GM15510 (cell line): ENCODE measurements around the gene LNP1.

Source experiments
- POLR2A ChIP-seq: IDR thresholded peaks from 3 replicates; pipeline ENCODE4 v1.6.1; 2011; ENCODE audit warnings: borderline replicate concordance; ENCODE audit not compliant: insufficient read length; ENCODE audit errors: extremely low read depth

LNP1 gene

DNA sequence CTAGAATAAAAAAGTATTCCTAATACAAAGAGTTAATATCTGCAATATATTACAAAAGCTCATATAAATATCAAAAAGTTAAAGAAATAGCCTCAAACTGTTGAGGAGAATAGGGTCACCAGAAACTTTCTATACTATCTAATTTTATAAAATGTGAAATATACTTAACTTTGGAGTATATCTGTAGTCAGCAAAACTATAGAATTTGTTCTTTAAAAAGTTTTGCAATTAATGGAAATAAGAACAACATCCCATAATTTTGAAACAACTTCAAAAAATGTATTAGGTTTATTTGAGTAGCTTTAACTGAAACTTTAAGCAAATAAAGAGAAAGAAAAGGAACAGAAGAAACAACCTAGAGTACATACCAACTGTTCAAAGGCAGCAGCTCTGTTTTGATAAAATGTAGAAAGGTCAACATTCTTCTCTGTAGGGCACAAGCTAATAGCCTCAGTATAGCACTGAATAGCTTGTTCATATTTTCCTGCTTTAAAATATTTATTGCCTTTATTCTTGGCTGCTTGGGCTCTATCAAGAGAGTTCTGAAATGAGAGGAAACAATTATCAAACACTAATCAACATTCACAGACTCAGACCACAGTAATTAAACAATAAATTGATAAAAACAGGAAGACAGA is 14.8 kb upstream of the LNP1 start:
- TF ChIP-seq POLR2A: no peak

GRCh38 chr3:100389025-100389424 is 12.3 kb upstream of the LNP1 start:
- no peak for TF ChIP-seq POLR2A

DNA sequence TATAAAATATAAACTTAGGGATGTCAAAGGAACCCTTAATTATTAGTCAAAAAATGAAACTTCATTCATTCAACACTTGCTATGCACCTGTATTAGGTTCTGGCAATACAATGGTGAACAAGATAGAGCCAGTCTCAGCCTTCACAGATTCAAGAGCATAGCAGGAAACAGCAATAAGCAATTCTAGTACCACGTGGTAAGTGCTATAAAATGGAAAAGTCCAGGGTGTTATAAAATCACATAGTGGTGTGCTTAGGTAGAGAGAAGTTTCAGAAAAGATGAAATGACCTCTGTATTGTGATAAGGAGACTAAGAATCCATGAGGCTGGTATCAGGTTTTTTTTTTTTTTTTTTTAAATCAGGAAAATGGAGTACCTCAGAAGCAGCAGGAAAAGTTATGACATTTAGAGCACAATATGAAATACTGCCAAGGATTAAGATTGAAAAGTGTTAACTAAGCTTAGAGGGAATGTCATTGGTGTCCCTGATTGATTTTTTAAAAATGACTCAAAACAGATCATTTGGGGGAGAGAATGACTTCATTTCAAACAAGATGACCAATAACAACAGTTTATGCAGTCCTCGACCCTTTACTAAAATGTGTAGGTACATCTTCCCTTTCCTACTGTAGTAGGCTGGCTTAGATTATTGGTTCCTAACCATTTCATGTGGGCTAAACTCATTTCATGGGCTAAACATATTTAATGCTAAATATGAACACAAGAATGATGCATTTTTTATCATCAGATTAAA is 5.5 kb upstream of the LNP1 start:
- TF ChIP-seq POLR2A: no peak

DNA sequence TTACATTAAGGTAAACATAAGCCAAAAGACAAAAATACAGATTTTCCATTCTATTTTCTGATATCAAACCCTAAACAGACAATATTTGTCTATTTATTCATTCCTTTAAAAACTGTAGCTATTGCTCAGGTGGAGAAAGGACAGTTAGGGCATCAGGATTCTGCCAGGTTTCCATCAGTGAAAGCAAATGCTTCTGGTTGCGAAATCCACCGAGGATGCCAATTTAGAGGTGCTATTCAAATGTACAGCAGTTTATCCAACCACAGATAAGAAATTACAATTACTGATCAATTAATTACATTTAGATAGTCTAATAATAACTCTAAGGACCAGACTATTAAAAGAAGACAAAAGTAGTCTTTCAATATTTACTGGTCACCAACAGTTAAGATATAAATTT is 4.4 kb upstream of the LNP1 start:
- no peak for TF ChIP-seq POLR2A

DNA sequence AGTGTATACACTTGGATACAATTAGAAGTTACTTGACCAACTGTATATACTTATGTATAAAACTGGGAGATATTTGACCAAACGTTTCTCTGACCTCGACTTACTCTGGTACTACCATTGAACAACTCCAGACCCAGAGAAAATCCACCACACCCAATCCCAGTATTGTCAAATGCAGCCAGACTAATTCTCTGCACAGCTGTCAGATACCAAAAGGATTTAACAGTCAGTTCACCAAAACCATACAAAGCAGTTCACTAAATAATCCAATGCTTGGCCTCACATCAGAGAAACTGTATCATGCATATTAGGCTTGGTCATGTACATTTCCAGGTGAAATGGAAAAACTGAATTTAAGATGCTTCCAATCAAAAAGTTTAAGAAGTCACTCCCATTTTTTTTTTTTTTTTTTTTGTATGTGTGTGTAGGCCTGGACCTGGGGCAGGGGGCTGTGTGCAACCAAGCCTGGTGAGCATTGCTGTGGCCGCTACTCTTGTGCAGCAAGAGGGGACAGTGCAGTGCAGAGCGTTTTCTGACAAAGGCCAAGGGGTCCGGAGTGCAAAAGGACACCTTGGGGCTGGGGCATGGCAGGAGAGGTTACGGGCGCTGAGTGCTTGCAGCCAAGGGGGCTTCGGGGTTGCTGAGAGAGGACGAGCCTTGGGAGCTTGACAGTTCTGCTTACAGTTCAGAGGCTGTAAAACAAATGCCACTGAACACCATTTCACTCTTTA is 1.8 kb upstream of the LNP1 start:
- TF ChIP-seq POLR2A: no peak

DNA sequence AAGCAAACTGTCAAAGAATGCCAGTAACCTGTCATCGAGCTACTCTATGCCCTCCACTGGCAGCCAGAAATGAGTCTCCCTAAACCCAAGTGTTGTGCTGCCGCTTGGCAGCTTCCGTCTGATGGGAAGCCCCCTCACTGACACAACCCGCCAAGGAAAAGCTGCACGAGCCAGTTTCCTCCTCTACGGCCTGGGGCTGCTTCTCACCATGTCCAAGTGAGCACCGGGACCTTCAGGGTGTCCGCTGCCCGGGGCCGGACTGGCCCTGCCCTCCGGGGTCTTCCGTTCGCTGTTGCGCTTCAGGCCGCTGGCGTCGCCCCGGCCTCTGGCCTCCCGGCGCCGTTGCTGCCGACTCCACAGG is 940 bp upstream of the LNP1 start:
- TF ChIP-seq POLR2A: no peak

GRCh38 chr3:100401674-100402041 is 319 bp downstream of the LNP1 start:
- no peak for TF ChIP-seq POLR2A

DNA sequence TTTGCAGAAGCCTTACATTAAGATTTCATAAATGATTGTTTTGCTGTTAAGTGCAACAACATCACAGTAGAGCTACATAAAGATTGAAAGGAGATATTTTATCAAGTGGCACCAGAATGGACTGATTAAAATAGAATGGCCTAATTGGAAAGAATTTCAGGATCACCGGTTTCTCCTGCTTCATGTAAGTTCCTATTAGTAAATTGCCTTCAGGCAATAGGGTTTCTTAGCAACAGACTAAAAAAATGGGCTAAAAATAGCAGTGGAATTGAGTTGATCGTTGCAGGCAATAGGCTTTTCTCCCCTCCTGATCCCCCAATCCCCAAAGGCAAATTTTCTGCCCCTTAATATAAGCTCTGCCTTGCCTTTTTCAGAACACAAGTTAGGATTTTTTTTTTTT is 917 bp downstream of the LNP1 start:
- TF ChIP-seq POLR2A: no peak

GRCh38 chr3:100402891-100403290 is 1.6 kb downstream of the LNP1 start:
- no peak for TF ChIP-seq POLR2A

GRCh38 chr3:100403362-100404249 is 2.3 kb downstream of the LNP1 start:
- TF ChIP-seq POLR2A: no peak

- TF ChIP-seq POLR2A: no peak
These were observed 2.9 kb downstream of the LNP1 start for GRCh38 chr3:100404250-100404548.

DNA sequence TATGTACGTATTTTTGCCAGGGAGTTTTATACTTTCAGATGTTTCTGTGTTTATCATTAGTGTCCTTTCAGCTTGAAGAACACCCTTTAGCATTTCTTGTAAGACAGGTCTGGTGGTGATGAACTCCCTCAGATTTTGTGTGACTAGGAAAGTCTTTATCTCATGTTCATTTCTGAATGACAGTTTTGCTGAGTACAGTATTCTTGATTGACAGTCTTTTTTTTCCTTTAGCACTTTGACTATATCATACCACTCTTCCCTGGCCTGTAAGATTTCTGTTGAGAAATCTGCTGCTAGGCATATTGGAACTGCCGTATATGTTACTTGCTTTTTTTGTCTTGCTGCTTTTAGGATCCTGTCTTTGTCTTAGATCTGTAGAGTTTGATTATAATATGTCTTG is 5.8 kb downstream of the LNP1 start:
- no peak for TF ChIP-seq POLR2A

DNA sequence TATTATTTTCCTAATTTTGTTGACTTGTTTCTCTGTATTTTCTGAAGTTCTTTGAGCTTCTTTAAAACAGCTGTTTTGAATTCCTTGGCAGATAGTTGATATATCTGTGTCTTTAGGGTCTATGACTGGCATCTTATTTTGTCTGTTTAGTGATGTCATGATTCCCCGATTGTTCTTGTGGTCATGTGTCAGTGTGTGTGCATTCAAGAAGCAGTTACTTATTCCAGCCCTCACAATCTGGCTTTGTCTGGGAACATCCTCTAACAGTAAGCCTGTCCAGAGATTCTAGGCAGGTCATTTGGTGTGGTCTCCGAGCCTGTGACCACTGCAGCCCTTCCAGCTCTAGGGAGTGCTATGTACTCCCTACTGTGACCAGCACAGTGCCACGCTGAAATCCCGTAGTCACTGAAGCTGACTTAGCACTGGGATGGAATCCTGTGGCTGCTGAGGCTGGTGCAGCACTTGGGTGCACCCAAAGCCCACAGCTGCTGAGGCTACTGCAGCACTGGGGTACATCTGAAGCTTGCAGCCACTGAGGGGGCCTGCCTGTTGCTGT is 6.7 kb downstream of the LNP1 start:
- no peak for TF ChIP-seq POLR2A

DNA sequence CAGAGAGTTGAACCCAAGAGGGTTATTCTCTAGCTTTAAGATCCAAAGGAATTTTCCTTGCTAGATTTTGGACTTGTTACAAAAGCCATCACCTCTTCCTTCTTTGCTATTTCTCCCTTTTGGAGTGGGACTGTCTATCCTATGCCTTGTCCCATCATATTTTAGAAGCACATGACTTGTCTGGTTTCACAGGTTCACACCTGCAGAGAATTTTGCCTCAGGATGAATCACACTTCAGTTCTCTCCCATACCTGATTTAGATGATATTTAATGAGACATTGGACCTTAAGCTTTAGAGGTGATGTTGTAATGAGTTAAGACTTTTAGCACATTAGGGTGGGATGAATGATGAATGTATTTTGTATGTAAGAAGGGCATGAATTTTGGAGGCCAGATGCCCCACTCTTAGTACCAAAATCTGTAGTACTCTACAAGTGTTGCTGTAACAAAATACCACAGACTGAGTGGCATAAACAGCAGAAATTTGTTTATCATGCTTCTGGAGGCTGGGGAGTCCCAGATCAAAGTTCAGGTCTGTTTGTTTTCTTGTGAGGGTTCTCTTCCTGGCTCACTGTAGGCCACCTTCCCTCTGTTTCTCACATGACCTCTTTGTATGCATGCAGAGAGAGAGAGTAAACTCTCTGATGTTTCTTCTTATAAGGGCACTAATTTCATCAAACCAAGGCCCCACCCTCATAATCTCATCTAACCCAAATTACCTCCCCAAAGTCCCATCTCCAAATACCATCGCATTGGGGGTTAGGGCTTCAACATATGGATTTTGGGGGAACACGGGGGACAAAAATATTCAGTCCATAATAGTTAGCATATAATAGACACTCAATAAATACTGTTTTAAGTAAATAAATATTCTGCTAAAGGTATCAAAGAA is 10.0 kb downstream of the LNP1 start:
- no peak for TF ChIP-seq POLR2A
